Measurements from ENCODE around the gene PXK.

DNA sequence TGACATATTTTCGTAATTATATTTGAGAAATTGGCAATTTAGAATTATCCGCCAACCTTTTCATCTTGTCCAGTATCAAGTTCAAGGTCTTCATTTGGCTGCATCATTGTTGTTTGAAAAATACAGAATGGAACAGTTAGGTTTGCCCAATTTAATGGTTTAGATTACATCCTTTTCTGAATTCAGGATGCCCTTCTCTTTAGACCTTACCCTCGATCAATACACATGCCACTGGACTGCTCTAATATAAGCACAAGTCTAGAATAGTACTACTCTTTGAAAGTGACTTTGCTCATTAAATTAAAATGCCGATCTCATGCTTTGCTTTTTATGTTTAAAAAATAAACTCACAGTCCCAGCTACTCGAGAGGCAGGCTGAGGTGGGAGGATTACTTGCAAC is 44.5 kb downstream of the PXK start:
- TF ChIP-seq, protein P1, sequence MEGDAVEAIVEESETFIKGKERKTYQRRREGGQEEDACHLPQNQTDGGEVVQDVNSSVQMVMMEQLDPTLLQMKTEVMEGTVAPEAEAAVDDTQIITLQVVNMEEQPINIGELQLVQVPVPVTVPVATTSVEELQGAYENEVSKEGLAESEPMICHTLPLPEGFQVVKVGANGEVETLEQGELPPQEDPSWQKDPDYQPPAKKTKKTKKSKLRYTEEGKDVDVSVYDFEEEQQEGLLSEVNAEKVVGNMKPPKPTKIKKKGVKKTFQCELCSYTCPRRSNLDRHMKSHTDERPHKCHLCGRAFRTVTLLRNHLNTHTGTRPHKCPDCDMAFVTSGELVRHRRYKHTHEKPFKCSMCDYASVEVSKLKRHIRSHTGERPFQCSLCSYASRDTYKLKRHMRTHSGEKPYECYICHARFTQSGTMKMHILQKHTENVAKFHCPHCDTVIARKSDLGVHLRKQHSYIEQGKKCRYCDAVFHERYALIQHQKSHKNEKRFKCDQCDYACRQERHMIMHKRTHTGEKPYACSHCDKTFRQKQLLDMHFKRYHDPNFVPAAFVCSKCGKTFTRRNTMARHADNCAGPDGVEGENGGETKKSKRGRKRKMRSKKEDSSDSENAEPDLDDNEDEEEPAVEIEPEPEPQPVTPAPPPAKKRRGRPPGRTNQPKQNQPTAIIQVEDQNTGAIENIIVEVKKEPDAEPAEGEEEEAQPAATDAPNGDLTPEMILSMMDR (IDR thresholded peaks at IDR 0.05; ENCODE audit: poor library complexity): no peak
- no peak for TF ChIP-seq EZH2phosphoT487 (IDR thresholded peaks at IDR 0.05; ENCODE audit: low read depth, severe bottlenecking, unreplicated experiment)

All from hepatocyte (in vitro differentiated cells).